ENCODE results near the gene KRT34. TPM values are rescaled to one million over a fixed set of nuclear protein-coding genes. Genes with fewer than 3 reads are reported as not detected.
"Not testable (repeated sequence)": the region's sequence is repeated elsewhere in the genome, so short reads cannot be mapped to it uniquely, and the experiment has no call there.

Gene KRT34
- total and polyA plus RNA-seq, 2 donors from 2014 or later, result not detected

DNA sequence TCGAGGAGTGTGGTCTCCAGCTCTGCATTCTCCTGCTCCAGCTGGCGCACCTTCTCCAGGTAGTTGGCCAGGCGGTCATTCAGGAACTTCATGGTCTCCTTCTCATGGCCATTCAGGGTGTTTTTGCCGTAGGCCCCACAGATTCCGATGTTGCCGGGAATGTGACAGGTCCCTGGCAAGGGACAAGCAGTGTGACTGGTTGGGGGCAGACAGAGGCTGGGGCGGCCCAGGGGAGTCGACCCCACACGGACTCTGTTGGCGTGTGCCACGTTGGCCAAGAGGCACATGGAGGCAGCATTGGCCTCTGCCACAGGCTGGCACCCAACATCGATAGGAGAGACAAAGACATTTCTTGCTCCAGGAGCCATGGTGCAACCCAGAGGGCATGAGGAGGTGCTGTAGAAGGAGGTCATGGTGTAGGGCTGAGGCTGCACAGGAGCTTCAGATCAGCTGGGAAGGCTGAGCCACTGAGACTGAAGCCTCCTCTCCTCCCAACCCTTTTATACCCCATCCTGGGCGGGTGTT lies 42.1 kb upstream of the KRT34 start, which contains the start of gene KRT37:
Gene KRT37, minus strand, starts transcription at position 475 of the 525 bp plus-strand sequence. Its CDS starts 62 bp downstream, at position 413.
- no peak within 1 kb of the TSS for H3K9ac ChIP-seq (ENCODE audit: low read length in 3 of 3)
- H3K9me3 ChIP-seq (ENCODE audit: control insufficient read depth in 2 of 3, insufficient read depth in 1 of 3, low read length in 3 of 3), result no peaks in the 10 kb centered on the region
- intact Hi-C loops (cut with DNase I), result no loop called here
- no peaks in the 10 kb centered on the region for H3K27me3 ChIP-seq (ENCODE audit: control insufficient read depth, insufficient read depth, low read length)
- DNase-seq (no peak), FAIRE-seq (no peak)
- no peak within 1 kb of the TSS for H3K4me3 ChIP-seq (ENCODE audit: low read length in 3 of 3)
- TF ChIP-seq CTCF (IDR thresholded peaks at IDR 0.05; ENCODE audit: borderline replicate concordance, extremely low read depth, insufficient read depth), result no peak
- H3K4me1 ChIP-seq (ENCODE audit: control insufficient read depth in 2 of 3, insufficient read depth in 2 of 3, low read depth in 1 of 3, low read length in 3 of 3), result no peaks in the 10 kb centered on the region
- H3K27ac ChIP-seq (ENCODE audit: low read depth in 2 of 2, low read length in 2 of 2), result no peak within 1 kb of the TSS
- no peaks in the 10 kb centered on the region for H3K36me3 ChIP-seq (ENCODE audit: control insufficient read depth in 2 of 3, insufficient read depth in 3 of 3, low read length in 3 of 3)

DNA sequence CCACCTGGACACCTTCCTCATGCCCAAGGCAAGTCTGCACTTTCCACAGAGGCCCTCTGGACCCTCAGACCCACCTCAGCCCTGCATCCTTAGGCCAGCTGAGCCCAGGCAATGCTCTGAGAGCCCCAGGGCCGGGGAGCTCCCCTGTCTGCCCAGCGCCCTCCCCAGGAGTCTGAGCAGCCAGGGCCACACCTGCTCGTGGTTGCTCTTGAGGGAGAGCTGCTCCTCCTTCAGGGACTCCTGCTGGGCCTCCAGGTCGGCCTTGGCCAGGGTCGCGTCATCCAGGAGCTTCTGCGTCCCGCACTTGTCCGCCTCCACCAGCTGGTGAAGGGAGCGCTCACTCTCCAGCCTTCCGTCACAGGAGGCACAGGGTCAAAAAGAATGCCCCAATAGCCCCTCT lies 40.5 kb upstream of the KRT34 start:
- FAIRE-seq; H3K27ac ChIP-seq (ENCODE audit: low read depth in 2 of 2, low read length in 2 of 2); H3K4me1 ChIP-seq (ENCODE audit: control insufficient read depth in 2 of 3, insufficient read depth in 2 of 3, low read depth in 1 of 3, low read length in 3 of 3); H3K4me3 ChIP-seq (ENCODE audit: low read length in 3 of 3); H3K9me3 ChIP-seq (ENCODE audit: control insufficient read depth in 2 of 3, insufficient read depth in 1 of 3, low read length in 3 of 3); H3K27me3 ChIP-seq (ENCODE audit: control insufficient read depth, insufficient read depth, low read length); DNase-seq; H3K36me3 ChIP-seq (ENCODE audit: control insufficient read depth in 2 of 3, insufficient read depth in 3 of 3, low read length in 3 of 3); intact Hi-C loops (cut with DNase I); H3K9ac ChIP-seq (ENCODE audit: low read length in 3 of 3): not testable (repeated sequence)

- no peak overlapping the region for H3K9ac ChIP-seq (ENCODE audit: low read length in 3 of 3)
- no peak overlapping the region for H3K4me3 ChIP-seq (ENCODE audit: low read length in 3 of 3)
- no peak for FAIRE-seq
- no peak for DNase-seq
- H3K36me3 ChIP-seq (ENCODE audit: control insufficient read depth in 2 of 3, insufficient read depth in 3 of 3, low read length in 3 of 3), result no peaks in the 10 kb centered on the region
- H3K4me1 ChIP-seq (ENCODE audit: control insufficient read depth in 2 of 3, insufficient read depth in 2 of 3, low read depth in 1 of 3, low read length in 3 of 3), result peaks cover 0 to 6% (median under 1%) of the 10 kb centered on the region in 3 donors
- H3K9me3 ChIP-seq (ENCODE audit: control insufficient read depth in 2 of 3, insufficient read depth in 1 of 3, low read length in 3 of 3), result no peaks in the 10 kb centered on the region
- no peak for TF ChIP-seq CTCF (IDR thresholded peaks at IDR 0.05; ENCODE audit: borderline replicate concordance, extremely low read depth, insufficient read depth)
- intact Hi-C loops (cut with DNase I), result no loop called here
- no peaks in the 10 kb centered on the region for H3K27me3 ChIP-seq (ENCODE audit: control insufficient read depth, insufficient read depth, low read length)
- H3K27ac ChIP-seq (ENCODE audit: low read depth in 2 of 2, low read length in 2 of 2), result peak overlapping the region in 1 of 2 donors; percentile 20
Observed at GRCh38 chr17:41421617-41422016, 39.5 kb upstream of the KRT34 start.

GRCh38 chr17:41421116-41421515 lies 39.0 kb upstream of the KRT34 start:
- Histone ChIP-seq H3K27ac (ENCODE audit: low read depth in 2 of 2, low read length in 2 of 2) (peak overlapping the region in 1 of 2 donors; percentile 20), H3K27me3 (ENCODE audit: control insufficient read depth, insufficient read depth, low read length) (no peaks in the 10 kb centered on the region), H3K9me3 (ENCODE audit: control insufficient read depth in 2 of 3, insufficient read depth in 1 of 3, low read length in 3 of 3) (no peaks in the 10 kb centered on the region), H3K9ac (ENCODE audit: low read length in 3 of 3) (no peak overlapping the region), H3K4me3 (ENCODE audit: low read length in 3 of 3) (no peak overlapping the region), H3K4me1 (ENCODE audit: control insufficient read depth in 2 of 3, insufficient read depth in 2 of 3, low read depth in 1 of 3, low read length in 3 of 3) (peaks cover 2 to 6% (median 5%) of the 10 kb centered on the region in 3 donors), H3K36me3 (ENCODE audit: control insufficient read depth in 2 of 3, insufficient read depth in 3 of 3, low read length in 3 of 3) (no peaks in the 10 kb centered on the region)
- TF ChIP-seq CTCF (IDR thresholded peaks at IDR 0.05; ENCODE audit: borderline replicate concordance, extremely low read depth, insufficient read depth), result no peak
- DNase-seq (peak in 2 of 5 donors; percentile 9 to 22), FAIRE-seq (no peak)
- intact Hi-C loops (cut with DNase I), result no loop called here

Measured in kidney (tissue), 14 donors.